HepG2 (cell line): ENCODE results near the gene SERPINA3. TPM values are rescaled to one million over a fixed set of nuclear protein-coding genes. Genes with fewer than 3 reads are reported as not detected.
A peak's percentile ranks its signal among the peaks of the same experiment; 100 is the strongest.

Experiments used
- ATAC-seq: fragments of 200-7000 bp; cut with Tn5 transposase; 3 replicates; pipeline ENCODE4 v1.9.1; 2020; ENCODE audit warnings: mild to moderate bottlenecking, moderate library complexity
- BruUV-seq: library from RNA; stranded (reverse); fragments of 400-500 nt; replicated peaks from 2 replicates; lab custom pipeline; 2021; lab: Mats Ljungman, UMichigan
- CTCF ChIA-PET: fragments of 300-600 bp; formaldehyde crosslinking; extraction: SDS; loops from one replicate; lab custom pipeline; 2021; ENCODE audit warnings: low total read pairs, inconsistent platforms, low intra/inter-chr PET ratio; lab: Yijun Ruan, JAX
- POLR2A ChIA-PET: fragments of 350-600 bp; sonication (Branson Sonifier 250); formaldehyde crosslinking; loops from one replicate; lab custom pipeline; 2020; ENCODE audit warnings: antibody characterized with exemption, inconsistent platforms; lab: Yijun Ruan, JAX
- DNase-seq: peaks from one replicate; pipeline ENCODE4 v3.0.0-alpha.2; 2015; ENCODE audit warnings: low spot score
- FAIRE-seq: peaks from 3 replicates; lab custom pipeline; 2011; peaks lifted over from hg19 to GRCh38; lab: Jason Lieb, UNC
- H2AFZ ChIP-seq: one replicate; pipeline ENCODE4 v1.6.1; 2011; ENCODE audit warnings: low read length, inconsistent platforms
- H3K27ac ChIP-seq: fragments of 300-600 bp; 3 replicates; pipeline ENCODE4 v1.8.0; 2011; ENCODE audit warnings: mixed run types, mild to moderate bottlenecking, mixed read lengths, low read length, inconsistent platforms; ENCODE audit not compliant: insufficient read depth; ENCODE audit errors: extremely low read length
- H3K27me3 ChIP-seq, 2 experiments: fragments of 200-600 bp in 1 of 2; 2 replicates in 1 of 2; 3 replicates in 1 of 2; pipeline versions ENCODE4 v1.6.0 to v1.8.0; 2011; ENCODE audit warnings: low read length in 2 of 2, mild to moderate bottlenecking in 2 of 2, moderate library complexity in 2 of 2, inconsistent platforms in 1 of 2; ENCODE audit not compliant: insufficient read depth in 2 of 2, control insufficient read depth in 1 of 2
- H3K36me3 ChIP-seq, 2 experiments: fragments of 200-600 bp in 1 of 2; replicated peaks in 1 of 2; 2 replicates in 1 of 2; 3 replicates in 1 of 2; pipeline versions ENCODE4 v1.5.1 to v1.8.0; 2011; ENCODE audit warnings: low read length in 2 of 2, inconsistent platforms in 1 of 2; ENCODE audit not compliant: insufficient read depth in 2 of 2, control insufficient read depth in 1 of 2
- H3K4me1 ChIP-seq: 2 replicates; pipeline ENCODE4 v1.5.1; 2012; ENCODE audit warnings: low read length, inconsistent platforms; ENCODE audit not compliant: insufficient read depth
- H3K4me2 ChIP-seq: 2 replicates; pipeline ENCODE4 v1.6.0; 2011; ENCODE audit warnings: low read depth, low read length, inconsistent platforms
- H3K4me3 ChIP-seq, 3 experiments: fragments of 200-600 bp in 1 of 3; sonication (generic), shearing (Covaris generic) in 1 of 3; replicated peaks in 1 of 3; 2 replicates each; pipeline ENCODE4 v1.5.1; 2011 to 2016; ENCODE audit warnings: low read length in 3 of 3, inconsistent platforms in 2 of 3, low read depth in 2 of 3, mild to moderate bottlenecking in 2 of 3, control low read depth in 1 of 3, mixed read lengths in 1 of 3; ENCODE audit not compliant: insufficient read depth in 1 of 3
- H3K79me2 ChIP-seq: one replicate; pipeline ENCODE4 v1.6.1; 2011; ENCODE audit warnings: low read length, inconsistent platforms; ENCODE audit not compliant: insufficient read depth
- H3K9ac ChIP-seq: 2 replicates; pipeline ENCODE4 v1.6.0; 2011; ENCODE audit warnings: mild to moderate bottlenecking, low read depth, low read length, inconsistent platforms; ENCODE audit not compliant: insufficient read depth
- H3K9me3 ChIP-seq: 2 replicates; pipeline ENCODE4 v1.5.1; 2012; ENCODE audit warnings: mild to moderate bottlenecking, low read length
- H4K20me1 ChIP-seq: 2 replicates; pipeline ENCODE4 v1.6.0; 2011; ENCODE audit warnings: inconsistent platforms, mild to moderate bottlenecking, low read length, moderate library complexity; ENCODE audit not compliant: insufficient read depth
- CREB1 ChIP-seq, 2 experiments: fragments of 450-650 bp in 1 of 2; IDR thresholded peaks; 2 replicates each; pipeline ENCODE4 v1.6.1; 2016 to 2017; ENCODE audit warnings: control low read depth in 1 of 2, mild to moderate bottlenecking in 1 of 2, missing compliant biosample characterization in 1 of 2, missing genetic modification characterization in 1 of 2
- CTCF ChIP-seq: sonication (generic); formaldehyde crosslinking; IDR thresholded peaks from 2 replicates; pipeline ENCODE4 v1.5.0; 2020; ENCODE audit warnings: mild to moderate bottlenecking, missing genetic modification reagents, moderate library complexity
- HNRNPL ChIP-seq: fragments of 200-400 bp; formaldehyde crosslinking; IDR thresholded peaks from 2 replicates; pipeline ENCODE4 v1.6.1; 2017; ENCODE audit warnings: mild to moderate bottlenecking, low read depth, low read length
- KDM2A ChIP-seq: sonication (generic); formaldehyde crosslinking; IDR thresholded peaks from 2 replicates; pipeline ENCODE4 v1.4.0; 2020; ENCODE audit warnings: low read depth, missing genetic modification reagents, borderline replicate concordance
- POLR2A ChIP-seq, 2 experiments: IDR thresholded peaks; 2 replicates each; pipeline ENCODE4 v1.6.1; 2011; ENCODE audit warnings: low read depth in 2 of 2, low read length in 2 of 2, mild to moderate bottlenecking in 1 of 2, moderate library complexity in 1 of 2; ENCODE audit not compliant: insufficient read depth in 1 of 2
- POLR2G ChIP-seq: fragments of 200-400 bp; formaldehyde crosslinking; IDR thresholded peaks from 2 replicates; pipeline ENCODE4 v1.6.1; 2018; ENCODE audit warnings: mild to moderate bottlenecking, low read depth, low read length, moderate library complexity
- SALL1 ChIP-seq: sonication (generic); formaldehyde crosslinking; IDR thresholded peaks from 2 replicates; pipeline ENCODE4 v1.8.0; 2022; ENCODE audit warnings: mild to moderate bottlenecking, missing genetic modification reagents
- STAG1 ChIP-seq: sonication (generic); formaldehyde crosslinking; IDR thresholded peaks from 2 replicates; pipeline ENCODE4 v1.4.0; 2020; ENCODE audit warnings: missing genetic modification reagents
- TEAD3 ChIP-seq: optimal IDR thresholded peaks from 2 replicates; pipeline ENCODE3; 2016; ENCODE audit warnings: borderline replicate concordance
- ZBTB38 ChIP-seq: sonication (generic); formaldehyde crosslinking; IDR thresholded peaks from 2 replicates; pipeline ENCODE4 v1.5.1; 2020; ENCODE audit warnings: mild to moderate bottlenecking, missing genetic modification reagents
- ZC3H13 ChIP-seq: sonication (generic); formaldehyde crosslinking; IDR thresholded peaks from 2 replicates; pipeline ENCODE4 v1.8.1; 2023; ENCODE audit warnings: mild to moderate bottlenecking, missing genetic modification reagents, moderate library complexity
- WGBS: methylation state at CpG from one replicate; pipeline ENCODE4 v1.1.6; 2017; ENCODE audit warnings: low lambda C conversion rate; 5-methylcytosine and 5-hydroxymethylcytosine counted together
- in situ Hi-C: cut with HindIII; loops from 2 replicates; pipeline ENCODE4 v1.10.0; 2017; ENCODE audit warnings: low pct_unique_long_range_greater_than_20kb; ENCODE audit not compliant: extremely low pct_ligation_motif_present
- intact Hi-C: fragments of 100-400 bp; cut with micrococcal nuclease; formaldehyde crosslinking; loops from one replicate; pipeline ENCODE4 v1.10.0; 2022; ENCODE audit not compliant: unreplicated experiment
- polyA plus RNA-seq, 8 experiments: library from polyadenylated mRNA; depleted of rRNA in 3 of 8; stranded (reverse) in 7 of 8; unstranded in 1 of 8; fragments of >200 nt; fragmentation: Illumina TruSeq in 4 of 8; extraction: Trizol in 4 of 8; gene quantifications; 2 replicates each; pipeline versions ENCODE4 v1.2.1 to v1.2.3, GENCODE V29; 2011 to 2016; ENCODE audit warnings: low read depth in 4 of 8, missing spikeins in 1 of 8, mixed read lengths in 1 of 8; ENCODE audit not compliant: insufficient read depth in 1 of 8
- total RNA-seq, 5 experiments: library from RNA; depleted of rRNA; stranded (reverse); fragments of >200 nt; fragmentation: Illumina TruSeq; extraction: Trizol; gene quantifications; 2 replicates each; pipeline ENCODE4 v1.2.3, GENCODE V29; 2016; ENCODE audit warnings: low read depth in 1 of 5
- TF ChIP-seq, protein P1 (sequence below): sonication (generic); formaldehyde crosslinking; IDR thresholded peaks from 2 replicates; pipeline ENCODE4 v1.5.1; 2020; ENCODE audit warnings: mild to moderate bottlenecking, missing genetic modification reagents, moderate library complexity
- TF ChIP-seq, protein P2 (sequence below): sonication (generic); formaldehyde crosslinking; IDR thresholded peaks from 2 replicates; pipeline ENCODE4 v1.9.0; 2022; ENCODE audit warnings: missing genetic modification reagents, mild to moderate bottlenecking, borderline replicate concordance

Gene SERPINA3
- total and polyA plus RNA-seq, 2 of the 13 experiments (the other 11 are each of a cell fraction or from before 2014, with no cell fraction given): 825 to 2,200 TPM

- Histone ChIP-seq H3K36me3 (peaks cover 29 to 58% of the 10 kb centered on the region in 2 experiments), H3K27ac (no peak overlapping the region), H3K79me2 (peaks cover 38% of the 10 kb centered on the region), H3K4me2 (no peak overlapping the region), H3K27me3 (no peaks in the 10 kb centered on the region), H2AFZ (no peak overlapping the region), H3K4me3 (no peak overlapping the region), H4K20me1 (no peaks in the 10 kb centered on the region), H3K9me3 (no peaks in the 10 kb centered on the region), H3K4me1 (peaks cover 73% of the 10 kb centered on the region), H3K9ac (no peak overlapping the region)
- CTCF ChIA-PET: no interaction called here
- BruUV-seq: no TSS peak
- 100% methylated on average over 6 of the region's 8 CpGs for WGBS
- in situ Hi-C loops (no loop called here), intact Hi-C loops (no loop called here)
- FAIRE-seq (no peak), DNase-seq (no peak), ATAC-seq (no peak)
- peak; percentile 38; the same call in 1 of the 2 replicates for TF ChIP-seq POLR2G
- peak; percentile 36; the same call in 1 of the 2 replicates for TF ChIP-seq ZC3H13
- peak in 1 of 2 experiments; percentile 32; a peak in 1 of 4 replicates for TF ChIP-seq POLR2A (IDR thresholded peaks at IDR 0.05; ENCODE audit: insufficient read depth in 1 of 2, low read depth in 2 of 2, low read length in 2 of 2)
- no peak for TF ChIP-seq TEAD3 (CRISPR knock-in tag)
- TF ChIP-seq HNRNPL: no peak
- TF ChIP-seq CREB1 (IDR thresholded peaks at IDR 0.05): no peak
- TF ChIP-seq CREB1 (CRISPR knock-in tag; IDR thresholded peaks at IDR 0.05): peak; percentile 17; the same call in 1 of the 2 replicates
- TF ChIP-seq STAG1 (CRISPR knock-in tag): 0 out of 2 replicates have a peak, but pooled peaks have one; percentile 10
- TF ChIP-seq KDM2A (CRISPR knock-in tag): 0 out of 2 replicates have a peak, but pooled peaks have one; percentile 23
- TF ChIP-seq, protein P1, sequence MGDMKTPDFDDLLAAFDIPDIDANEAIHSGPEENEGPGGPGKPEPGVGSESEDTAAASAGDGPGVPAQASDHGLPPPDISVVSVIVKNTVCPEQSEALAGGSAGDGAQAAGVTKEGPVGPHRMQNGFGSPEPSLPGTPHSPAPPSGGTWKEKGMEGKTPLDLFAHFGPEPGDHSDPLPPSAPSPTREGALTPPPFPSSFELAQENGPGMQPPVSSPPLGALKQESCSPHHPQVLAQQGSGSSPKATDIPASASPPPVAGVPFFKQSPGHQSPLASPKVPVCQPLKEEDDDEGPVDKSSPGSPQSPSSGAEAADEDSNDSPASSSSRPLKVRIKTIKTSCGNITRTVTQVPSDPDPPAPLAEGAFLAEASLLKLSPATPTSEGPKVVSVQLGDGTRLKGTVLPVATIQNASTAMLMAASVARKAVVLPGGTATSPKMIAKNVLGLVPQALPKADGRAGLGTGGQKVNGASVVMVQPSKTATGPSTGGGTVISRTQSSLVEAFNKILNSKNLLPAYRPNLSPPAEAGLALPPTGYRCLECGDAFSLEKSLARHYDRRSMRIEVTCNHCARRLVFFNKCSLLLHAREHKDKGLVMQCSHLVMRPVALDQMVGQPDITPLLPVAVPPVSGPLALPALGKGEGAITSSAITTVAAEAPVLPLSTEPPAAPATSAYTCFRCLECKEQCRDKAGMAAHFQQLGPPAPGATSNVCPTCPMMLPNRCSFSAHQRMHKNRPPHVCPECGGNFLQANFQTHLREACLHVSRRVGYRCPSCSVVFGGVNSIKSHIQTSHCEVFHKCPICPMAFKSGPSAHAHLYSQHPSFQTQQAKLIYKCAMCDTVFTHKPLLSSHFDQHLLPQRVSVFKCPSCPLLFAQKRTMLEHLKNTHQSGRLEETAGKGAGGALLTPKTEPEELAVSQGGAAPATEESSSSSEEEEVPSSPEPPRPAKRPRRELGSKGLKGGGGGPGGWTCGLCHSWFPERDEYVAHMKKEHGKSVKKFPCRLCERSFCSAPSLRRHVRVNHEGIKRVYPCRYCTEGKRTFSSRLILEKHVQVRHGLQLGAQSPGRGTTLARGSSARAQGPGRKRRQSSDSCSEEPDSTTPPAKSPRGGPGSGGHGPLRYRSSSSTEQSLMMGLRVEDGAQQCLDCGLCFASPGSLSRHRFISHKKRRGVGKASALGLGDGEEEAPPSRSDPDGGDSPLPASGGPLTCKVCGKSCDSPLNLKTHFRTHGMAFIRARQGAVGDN (CRISPR knock-in tag): peak; percentile 54
- peak; percentile 31; the same call in 1 of the 2 replicates for TF ChIP-seq CTCF (CRISPR knock-in tag)
- TF ChIP-seq, protein P2, sequence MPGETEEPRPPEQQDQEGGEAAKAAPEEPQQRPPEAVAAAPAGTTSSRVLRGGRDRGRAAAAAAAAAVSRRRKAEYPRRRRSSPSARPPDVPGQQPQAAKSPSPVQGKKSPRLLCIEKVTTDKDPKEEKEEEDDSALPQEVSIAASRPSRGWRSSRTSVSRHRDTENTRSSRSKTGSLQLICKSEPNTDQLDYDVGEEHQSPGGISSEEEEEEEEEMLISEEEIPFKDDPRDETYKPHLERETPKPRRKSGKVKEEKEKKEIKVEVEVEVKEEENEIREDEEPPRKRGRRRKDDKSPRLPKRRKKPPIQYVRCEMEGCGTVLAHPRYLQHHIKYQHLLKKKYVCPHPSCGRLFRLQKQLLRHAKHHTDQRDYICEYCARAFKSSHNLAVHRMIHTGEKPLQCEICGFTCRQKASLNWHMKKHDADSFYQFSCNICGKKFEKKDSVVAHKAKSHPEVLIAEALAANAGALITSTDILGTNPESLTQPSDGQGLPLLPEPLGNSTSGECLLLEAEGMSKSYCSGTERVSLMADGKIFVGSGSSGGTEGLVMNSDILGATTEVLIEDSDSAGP: no peak
- peak; percentile 58; the same call in 1 of the 2 replicates for TF ChIP-seq ZBTB38
- TF ChIP-seq SALL1 (CRISPR knock-in tag): peak; percentile 22; the same call in 1 of the 2 replicates
- POLR2A ChIA-PET: interaction anchor here (1.7 to 15.7 kb wide), 5 partner anchors 9 to 31 kb away, joined by 8 to 638 read pairs (median 96); partner anchors contain the start of genes SERPINA3, SERPINA4 and SERPINA5
Measured at GRCh38 chr14:94591871-94592270, 20.3 kb upstream of the SERPINA3 start.
